Measurements from ENCODE around the gene PPP2R1A.

GRCh38 chr19:52217576-52217975, 27.7 kb downstream of the PPP2R1A start:
- TF ChIP-seq ZBTB33 (IDR thresholded peaks at IDR 0.05; ENCODE audit: extremely low read depth, insufficient replicate concordance, low read length) (no peak), EGR1 (IDR thresholded peaks at IDR 0.05; ENCODE audit: low read depth) (no peak), SRF (IDR thresholded peaks at IDR 0.05; ENCODE audit: low read depth) (no peak), ZNF274 (IDR thresholded peaks at IDR 0.05; ENCODE audit: low read depth, low read length) (no peak)
- TF ChIP-seq, protein P1, sequence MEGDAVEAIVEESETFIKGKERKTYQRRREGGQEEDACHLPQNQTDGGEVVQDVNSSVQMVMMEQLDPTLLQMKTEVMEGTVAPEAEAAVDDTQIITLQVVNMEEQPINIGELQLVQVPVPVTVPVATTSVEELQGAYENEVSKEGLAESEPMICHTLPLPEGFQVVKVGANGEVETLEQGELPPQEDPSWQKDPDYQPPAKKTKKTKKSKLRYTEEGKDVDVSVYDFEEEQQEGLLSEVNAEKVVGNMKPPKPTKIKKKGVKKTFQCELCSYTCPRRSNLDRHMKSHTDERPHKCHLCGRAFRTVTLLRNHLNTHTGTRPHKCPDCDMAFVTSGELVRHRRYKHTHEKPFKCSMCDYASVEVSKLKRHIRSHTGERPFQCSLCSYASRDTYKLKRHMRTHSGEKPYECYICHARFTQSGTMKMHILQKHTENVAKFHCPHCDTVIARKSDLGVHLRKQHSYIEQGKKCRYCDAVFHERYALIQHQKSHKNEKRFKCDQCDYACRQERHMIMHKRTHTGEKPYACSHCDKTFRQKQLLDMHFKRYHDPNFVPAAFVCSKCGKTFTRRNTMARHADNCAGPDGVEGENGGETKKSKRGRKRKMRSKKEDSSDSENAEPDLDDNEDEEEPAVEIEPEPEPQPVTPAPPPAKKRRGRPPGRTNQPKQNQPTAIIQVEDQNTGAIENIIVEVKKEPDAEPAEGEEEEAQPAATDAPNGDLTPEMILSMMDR (IDR thresholded peaks at IDR 0.05 in 2 of 3, conservative IDR thresholded peaks at IDR 0.05 in 1 of 3; ENCODE audit: borderline replicate concordance in 1 of 3, insufficient read depth in 1 of 3, low read depth in 2 of 3, low read length in 2 of 3) = no peak
- TF ChIP-seq, protein P2, sequence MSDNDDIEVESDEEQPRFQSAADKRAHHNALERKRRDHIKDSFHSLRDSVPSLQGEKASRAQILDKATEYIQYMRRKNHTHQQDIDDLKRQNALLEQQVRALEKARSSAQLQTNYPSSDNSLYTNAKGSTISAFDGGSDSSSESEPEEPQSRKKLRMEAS (IDR thresholded peaks at IDR 0.05) = no peak
